K562 (cell line): ENCODE data around the gene SH3BP4.

Experiments used
- ARNT ChIP-seq, 2 experiments: fragments of 450-650 bp; IDR thresholded peaks; 2 replicates each; pipeline ENCODE4 v1.6.1; 2016; ENCODE audit warnings: mild to moderate bottlenecking in 1 of 2
- CBFB ChIP-seq: sonication (generic); formaldehyde crosslinking; IDR thresholded peaks from 2 replicates; pipeline ENCODE4 v1.4.0; 2020; ENCODE audit warnings: mild to moderate bottlenecking, missing genetic modification reagents
- CREB1 ChIP-seq, 2 experiments: sonication (generic) in 1 of 2; formaldehyde crosslinking in 1 of 2; IDR thresholded peaks; 2 replicates each; pipeline versions ENCODE4 v1.6.1 to v1.8.0; 2012 to 2022; ENCODE audit warnings: inconsistent platforms in 1 of 2, mild to moderate bottlenecking in 1 of 2, missing genetic modification reagents in 1 of 2, moderate library complexity in 1 of 2
- ELF4 ChIP-seq: fragments of 450-650 bp; formaldehyde crosslinking; IDR thresholded peaks from 2 replicates; pipeline ENCODE4 v1.4.0; 2022; ENCODE audit warnings: missing genetic modification characterization
- EP300 ChIP-seq: IDR thresholded peaks from 2 replicates; pipeline ENCODE4 v1.6.1; 2012; ENCODE audit warnings: low read length, improper control_type of control experiment
- EZH2 ChIP-seq: IDR thresholded peaks from 2 replicates; pipeline ENCODE4 v1.6.1; 2012; ENCODE audit warnings: low read depth, mild to moderate bottlenecking, inconsistent platforms, low read length, borderline replicate concordance
- JUNB ChIP-seq: fragments of 450-650 bp; formaldehyde crosslinking; conservative IDR thresholded peaks from 2 replicates; pipeline ENCODE4 v1.4.0; 2020; ENCODE audit warnings: mild to moderate bottlenecking
- POLR2A ChIP-seq: fragments of 450-650 bp; conservative IDR thresholded peaks from 2 replicates; pipeline ENCODE4 v1.6.1; 2016
- REST ChIP-seq, 2 experiments: fragments of 450-650 bp; formaldehyde crosslinking in 1 of 2; IDR thresholded peaks; 2 replicates each; pipeline versions ENCODE4 v1.4.0 to v1.6.1; 2014 to 2020; ENCODE audit warnings: mild to moderate bottlenecking in 2 of 2, borderline replicate concordance in 1 of 2, low read depth in 1 of 2
- TAF1 ChIP-seq: IDR thresholded peaks from 2 replicates; pipeline ENCODE4 v1.6.1; 2011; ENCODE audit warnings: mild to moderate bottlenecking, low read length, moderate library complexity; ENCODE audit not compliant: insufficient read depth, control insufficient read depth, severe bottlenecking; ENCODE audit errors: extremely low read depth
- TRIM28 ChIP-seq: fragments of 450-650 bp; IDR thresholded peaks from 2 replicates; pipeline ENCODE4 v1.6.1; 2017

GRCh38 chr2:235073868-235074413 lies 122.1 kb downstream of the SH3BP4 start:
- TF ChIP-seq TAF1, result no peak
- no peak for TF ChIP-seq ELF4 (CRISPR knock-in tag)
- TF ChIP-seq EP300, result no peak
- no peak for TF ChIP-seq TRIM28
- TF ChIP-seq ARNT (IDR thresholded peaks at IDR 0.05), result no peak
- no peak for TF ChIP-seq POLR2A
- TF ChIP-seq JUNB (CRISPR knock-in tag), result no peak
- TF ChIP-seq REST (IDR thresholded peaks at IDR 0.05; ENCODE audit: borderline replicate concordance), result no peak
- TF ChIP-seq REST (CRISPR knock-in tag; IDR thresholded peaks at IDR 0.05; ENCODE audit: low read depth), result no peak
- TF ChIP-seq EZH2, result no peak
- no peak for TF ChIP-seq CBFB (CRISPR knock-in tag)
- TF ChIP-seq CREB1 (IDR thresholded peaks at IDR 0.05), result no peak
- no peak for TF ChIP-seq CREB1 (CRISPR knock-in tag; IDR thresholded peaks at IDR 0.05)
